Urinary bladder (tissue), 4 donors: ENCODE measurements around the gene CC2D1B. TPM values are rescaled to one million over a fixed set of nuclear protein-coding genes. Genes with fewer than 3 reads are reported as not detected.

Source experiments
- DNase-seq: peaks from one replicate; pipeline ENCODE4 v3.0.0-alpha.2; 2015; ENCODE audit errors: extremely low spot score
- H3K27ac ChIP-seq: one replicate; pipeline ENCODE4 v1.5.1; 2013; ENCODE audit warnings: low read depth, mild to moderate bottlenecking, moderate library complexity
- H3K36me3 ChIP-seq: one replicate; pipeline ENCODE4 v1.6.1; 2013; ENCODE audit warnings: mild to moderate bottlenecking, moderate library complexity; ENCODE audit not compliant: insufficient read depth
- H3K4me1 ChIP-seq: one replicate; pipeline ENCODE4 v1.6.1; 2013; ENCODE audit warnings: mild to moderate bottlenecking, moderate library complexity; ENCODE audit not compliant: insufficient read depth
- H3K4me3 ChIP-seq: one replicate; pipeline ENCODE4 v1.5.1; 2013; ENCODE audit warnings: low read depth, low read length
- WGBS: extraction: QIAGEN DNeasy Blood & Tissue Kit; methylation state at CpG from one replicate; pipeline ENCODE4 v1.1.7; 2013; 5-methylcytosine and 5-hydroxymethylcytosine counted together
- polyA plus RNA-seq: library from polyadenylated mRNA; stranded (reverse); fragments of 200-250 nt; gene quantifications from one replicate; pipeline ENCODE4 v1.2.3, GENCODE V29; 2013
- total RNA-seq: library from RNA; depleted of rRNA; stranded (reverse); fragments of >200 nt; gene quantifications from one replicate; pipeline ENCODE4 v1.2.3, GENCODE V29; 2014
- donor health status: healthy with polysubstance abuse.
- donor health status: healthy.

The CC2D1B gene
- total and polyA plus RNA-seq, 2 donors, result 8.8 to 16.3 TPM

DNA sequence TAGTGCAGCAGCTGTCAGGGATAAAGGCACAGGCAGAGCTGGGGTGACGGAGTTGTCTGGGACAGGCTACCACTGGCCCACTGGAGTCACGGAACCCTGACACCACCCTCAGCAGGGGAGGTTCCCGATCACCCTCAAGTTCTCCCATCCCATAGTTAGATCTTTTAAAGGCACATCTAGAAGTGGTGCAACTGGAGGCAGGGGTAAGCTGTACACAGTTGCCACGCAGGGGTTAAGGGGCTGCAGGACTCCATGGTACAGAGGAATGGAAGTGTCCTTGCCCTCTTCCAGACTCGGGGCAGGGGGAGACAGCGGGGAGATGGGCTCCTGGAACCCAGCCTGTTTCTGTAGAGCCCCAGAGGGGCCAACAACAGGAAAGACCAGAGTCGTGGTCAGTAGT lies 13.3 kb downstream of the CC2D1B start:
- Histone ChIP-seq H3K27ac (no peak overlapping the region), H3K36me3 (peaks cover 8% of the 10 kb centered on the region), H3K4me3 (no peak overlapping the region), H3K4me1 (no peaks in the 10 kb centered on the region)
- WGBS, result 88% methylated on average over 7 of the region's 7 CpGs
- DNase-seq, result no peak

GRCh38 chr1:52348704-52349300 lies 17.2 kb downstream of the CC2D1B start:
- no peaks in the 10 kb centered on the region for H3K4me1 ChIP-seq
- H3K36me3 ChIP-seq, result peaks cover 3% of the 10 kb centered on the region
- H3K4me3 ChIP-seq, result no peak overlapping the region
- H3K27ac ChIP-seq, result no peak overlapping the region
- 41% methylated on average over 8 of the region's 8 CpGs for WGBS
- no peak for DNase-seq

DNA sequence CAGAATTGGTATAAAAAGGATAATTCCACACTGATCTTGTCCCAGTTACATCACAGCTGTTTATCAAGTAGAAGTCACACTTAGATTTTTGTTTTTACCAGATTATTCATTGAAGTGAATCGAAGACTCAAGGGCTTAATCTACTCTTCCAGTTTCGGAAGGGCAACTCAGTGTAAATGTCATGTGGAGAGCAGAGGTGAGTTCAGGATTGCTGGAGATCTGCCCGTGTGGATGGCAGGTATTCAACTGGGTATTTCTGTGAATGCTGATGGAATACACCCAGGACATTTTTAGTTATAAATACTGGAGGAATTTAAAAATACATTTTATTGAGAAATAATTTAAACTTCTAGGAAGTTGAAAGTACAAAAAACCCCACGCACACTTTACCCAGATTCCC lies 19.4 kb downstream of the CC2D1B start:
- no peaks in the 10 kb centered on the region for H3K4me1 ChIP-seq
- no peak overlapping the region for H3K27ac ChIP-seq
- H3K4me3 ChIP-seq, result no peak overlapping the region
- H3K36me3 ChIP-seq, result no peaks in the 10 kb centered on the region
- 86% methylated on average over 4 of the region's 4 CpGs for WGBS
- DNase-seq, result no peak

GRCh38 chr1:52345252-52345651 lies 20.8 kb downstream of the CC2D1B start:
- WGBS, result 76% methylated on average over 2 of the region's 2 CpGs
- Histone ChIP-seq H3K4me1 (no peaks in the 10 kb centered on the region), H3K36me3 (no peaks in the 10 kb centered on the region), H3K27ac (no peak overlapping the region), H3K4me3 (no peak overlapping the region)
- no peak for DNase-seq

GRCh38 chr1:52343979-52344378 lies 22.0 kb downstream of the CC2D1B start:
- DNase-seq, result no peak
- no peaks in the 10 kb centered on the region for H3K36me3 ChIP-seq
- H3K4me3 ChIP-seq, result no peak overlapping the region
- H3K27ac ChIP-seq, result no peak overlapping the region
- 84% methylated on average over 3 of the region's 3 CpGs for WGBS
- no peaks in the 10 kb centered on the region for H3K4me1 ChIP-seq

- DNase-seq, result no peak
- no peak overlapping the region for H3K4me3 ChIP-seq
- no peaks in the 10 kb centered on the region for H3K4me1 ChIP-seq
- H3K27ac ChIP-seq, result no peak overlapping the region
- H3K36me3 ChIP-seq, result no peaks in the 10 kb centered on the region
- WGBS, result 71% methylated on average over 7 of the region's 7 CpGs
Measured at GRCh38 chr1:52341655-52342260, 24.2 kb downstream of the CC2D1B start.

DNA sequence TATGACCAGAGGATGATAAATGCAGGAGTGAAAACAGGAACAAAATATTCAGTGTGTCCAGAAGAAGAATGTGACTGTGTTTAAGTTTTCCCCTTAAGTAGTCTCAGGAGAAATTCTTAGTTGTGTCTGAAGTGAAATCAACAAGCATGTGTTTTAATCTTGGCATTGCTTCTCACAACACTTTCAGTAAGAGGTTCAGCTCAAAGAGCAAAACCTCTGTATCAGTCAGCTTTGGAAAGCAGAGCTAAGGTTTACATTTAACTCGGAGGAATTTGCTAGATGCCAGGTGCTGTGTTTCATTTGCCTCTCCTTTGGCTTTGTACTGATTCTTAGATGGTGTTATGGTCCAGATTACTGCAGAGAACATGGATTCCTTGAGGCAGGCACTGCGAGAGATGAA lies 28.6 kb downstream of the CC2D1B start:
- H3K36me3 ChIP-seq, result peaks cover 3% of the 10 kb centered on the region
- H3K4me3 ChIP-seq, result no peak overlapping the region
- no peak for DNase-seq
- 55% methylated on average over 2 of the region's 2 CpGs for WGBS
- H3K27ac ChIP-seq, result no peak overlapping the region
- no peaks in the 10 kb centered on the region for H3K4me1 ChIP-seq

DNA sequence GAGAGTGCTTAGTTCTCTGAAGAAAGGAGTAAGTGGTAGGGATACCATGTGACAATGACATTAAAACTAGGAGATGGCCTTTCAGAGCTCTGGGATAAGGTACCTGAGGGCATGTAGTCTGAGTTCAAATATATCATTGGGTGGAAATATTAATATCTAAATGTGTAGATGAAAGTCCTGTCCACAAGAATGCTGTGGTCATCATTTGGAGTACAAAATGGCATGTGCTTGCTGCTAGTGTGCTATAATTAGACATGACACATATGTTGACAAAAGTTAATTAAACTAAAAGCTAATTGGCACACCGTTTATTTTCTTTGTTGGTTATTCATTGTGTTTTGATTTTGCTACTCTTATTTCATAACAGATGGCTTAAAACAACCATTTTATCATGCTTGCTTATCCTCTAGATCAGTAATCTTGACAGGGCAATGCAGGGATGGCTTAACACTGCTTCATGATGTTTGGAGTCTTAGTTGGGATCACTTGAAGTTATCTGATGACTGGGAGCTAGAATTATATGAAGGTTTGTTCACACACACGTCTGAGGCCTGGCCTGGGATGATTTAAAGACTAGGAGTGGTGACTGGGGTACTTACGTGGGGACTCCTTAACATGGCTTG lies 31.0 kb downstream of the CC2D1B start:
- Histone ChIP-seq H3K4me3 (no peak overlapping the region), H3K27ac (no peak overlapping the region), H3K36me3 (peaks cover 3% of the 10 kb centered on the region), H3K4me1 (no peaks in the 10 kb centered on the region)
- no peak for DNase-seq
- 77% methylated on average over 3 of the region's 3 CpGs for WGBS

DNA sequence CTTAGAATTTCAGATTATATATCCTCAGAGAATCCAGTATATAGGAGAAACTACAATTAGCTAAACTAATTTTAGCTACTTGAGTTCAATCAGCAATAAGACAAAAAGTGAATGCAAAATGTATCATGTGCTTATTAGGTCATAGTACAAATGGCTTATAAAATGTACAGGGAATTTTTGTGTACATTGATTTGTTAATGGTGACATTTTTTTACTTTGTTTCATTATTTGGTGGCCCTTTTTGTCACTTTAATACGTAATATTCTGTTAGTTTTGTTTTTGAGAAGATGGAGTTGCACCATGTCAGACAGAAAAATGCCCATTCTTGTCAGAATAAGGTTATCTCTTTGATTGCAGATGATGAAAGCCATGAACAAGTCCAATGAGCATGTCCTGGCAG lies 33.6 kb downstream of the CC2D1B start:
- 87% methylated on average over 1 of the region's 1 CpG for WGBS
- no peak for DNase-seq
- H3K27ac ChIP-seq, result no peak overlapping the region
- peaks cover 3% of the 10 kb centered on the region for H3K36me3 ChIP-seq
- no peaks in the 10 kb centered on the region for H3K4me1 ChIP-seq
- H3K4me3 ChIP-seq, result no peak overlapping the region

- Histone ChIP-seq H3K36me3 (peaks cover 2% of the 10 kb centered on the region), H3K27ac (no peak overlapping the region), H3K4me1 (no peaks in the 10 kb centered on the region), H3K4me3 (no peak overlapping the region)
- WGBS, result 96% methylated on average over 1 of the region's 1 CpG
- DNase-seq, result no peak
Measured at GRCh38 chr1:52328615-52329014, 37.4 kb downstream of the CC2D1B start.

- H3K4me1 ChIP-seq, result no peaks in the 10 kb centered on the region
- H3K27ac ChIP-seq, result no peak overlapping the region
- peaks cover 2% of the 10 kb centered on the region for H3K36me3 ChIP-seq
- WGBS, result 81% methylated on average over 5 of the region's 5 CpGs
- no peak overlapping the region for H3K4me3 ChIP-seq
- no peak for DNase-seq
Measured at GRCh38 chr1:52325786-52326185, 40.2 kb downstream of the CC2D1B start.

DNA sequence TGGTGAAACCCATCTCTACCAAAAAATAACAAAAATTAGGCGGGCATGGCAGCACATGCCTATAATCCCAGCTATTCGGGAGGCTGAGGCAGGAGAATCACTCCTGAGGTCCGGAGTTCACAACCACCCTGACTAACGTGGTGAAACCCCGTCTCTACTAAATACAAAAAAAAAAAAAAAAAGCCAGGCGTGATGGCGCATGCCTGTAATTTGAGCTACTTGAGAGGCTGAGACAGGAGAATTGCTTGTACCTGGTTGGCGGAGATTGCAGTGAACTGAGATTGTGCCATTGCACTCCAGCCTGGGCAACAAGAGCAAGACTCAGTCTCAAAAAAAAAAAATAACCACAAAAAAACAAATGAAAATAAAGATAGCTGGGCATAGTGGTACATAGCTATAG lies 42.3 kb downstream of the CC2D1B start:
- WGBS, result 94% methylated on average over 8 of the region's 8 CpGs
- Histone ChIP-seq H3K4me3 (no peak overlapping the region), H3K36me3 (peaks cover 2% of the 10 kb centered on the region), H3K4me1 (no peaks in the 10 kb centered on the region), H3K27ac (no peak overlapping the region)
- DNase-seq, result no peak

DNA sequence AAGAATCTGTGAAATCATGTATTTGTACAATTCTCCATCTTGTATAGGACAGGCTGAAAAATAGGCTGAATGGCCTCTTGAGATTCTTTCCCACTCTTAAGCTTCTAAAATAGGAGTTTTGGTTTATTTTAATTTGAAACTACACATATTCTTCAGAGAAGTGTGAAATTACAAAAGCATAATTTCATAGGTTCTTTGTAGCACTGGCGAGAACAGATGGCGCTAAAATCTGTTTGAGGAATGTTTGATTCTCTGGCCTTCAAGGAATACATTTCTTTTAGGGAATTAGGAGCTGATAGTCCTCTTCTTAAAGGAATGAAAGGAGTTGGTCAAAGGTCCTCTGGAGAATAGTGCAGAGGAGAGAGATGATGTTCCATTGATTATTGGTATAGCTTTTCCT lies 44.9 kb downstream of the CC2D1B start:
- H3K27ac ChIP-seq, result no peak overlapping the region
- no peak for DNase-seq
- no peaks in the 10 kb centered on the region for H3K4me1 ChIP-seq
- peaks cover 2% of the 10 kb centered on the region for H3K36me3 ChIP-seq
- WGBS, result 98% methylated on average over 2 of the region's 2 CpGs
- H3K4me3 ChIP-seq, result no peak overlapping the region

DNA sequence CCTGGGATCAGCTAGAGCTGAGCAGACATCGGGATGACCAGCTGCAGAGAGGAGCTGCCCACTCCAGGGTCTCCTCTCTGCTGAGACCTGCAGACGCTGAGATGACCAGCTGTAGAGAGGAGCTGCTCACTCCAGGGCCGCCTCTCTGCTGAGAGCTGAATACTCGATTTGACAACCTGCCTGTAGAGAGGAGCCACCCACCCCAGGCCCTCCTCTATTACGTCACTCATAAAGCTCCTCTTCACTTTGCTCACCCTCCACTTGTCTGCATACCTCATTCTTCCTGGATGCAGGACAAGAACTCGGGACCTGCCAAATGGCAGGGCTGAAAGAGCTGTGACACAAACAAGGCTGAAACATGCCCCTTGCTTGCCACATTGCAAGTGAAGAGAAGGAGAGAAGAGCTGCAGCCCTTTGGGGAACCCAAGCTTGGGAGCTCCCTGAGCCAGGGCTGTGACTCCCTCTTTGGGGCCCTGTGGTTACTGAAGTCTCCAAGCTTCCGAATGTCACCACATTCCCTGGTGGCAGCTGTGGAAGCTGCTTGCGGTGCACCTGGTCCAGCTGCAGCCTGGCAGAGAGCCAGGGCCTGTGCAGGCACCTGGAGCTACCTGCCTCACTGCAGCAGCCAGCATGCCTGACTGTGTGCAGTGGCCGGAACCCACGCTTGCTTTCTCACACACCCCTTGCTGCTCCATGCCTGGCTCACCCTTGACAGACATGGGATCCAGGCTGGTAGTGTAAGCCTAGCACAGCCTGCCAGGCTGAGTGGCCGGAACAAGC lies 59.6 kb downstream of the CC2D1B start:
- H3K36me3 ChIP-seq, result no peaks in the 10 kb centered on the region
- H3K4me3 ChIP-seq, result no peak overlapping the region
- DNase-seq, result no peak
- 90% methylated on average over 11 of the region's 11 CpGs for WGBS
- no peak overlapping the region for H3K27ac ChIP-seq
- H3K4me1 ChIP-seq, result no peaks in the 10 kb centered on the region
